NCI-H2107 (cell line): Measurements from ENCODE around the gene DNAH3.

ENCODE experiments used
- DNase-seq: peaks from one replicate; lab custom pipeline; 2025; lab: John Stamatoyannopoulos, UW

The DNAH3 gene

GRCh38 chr16:20905576-20905975, 245.1 kb downstream of the DNAH3 start:
- no peak for DNase-seq

DNA sequence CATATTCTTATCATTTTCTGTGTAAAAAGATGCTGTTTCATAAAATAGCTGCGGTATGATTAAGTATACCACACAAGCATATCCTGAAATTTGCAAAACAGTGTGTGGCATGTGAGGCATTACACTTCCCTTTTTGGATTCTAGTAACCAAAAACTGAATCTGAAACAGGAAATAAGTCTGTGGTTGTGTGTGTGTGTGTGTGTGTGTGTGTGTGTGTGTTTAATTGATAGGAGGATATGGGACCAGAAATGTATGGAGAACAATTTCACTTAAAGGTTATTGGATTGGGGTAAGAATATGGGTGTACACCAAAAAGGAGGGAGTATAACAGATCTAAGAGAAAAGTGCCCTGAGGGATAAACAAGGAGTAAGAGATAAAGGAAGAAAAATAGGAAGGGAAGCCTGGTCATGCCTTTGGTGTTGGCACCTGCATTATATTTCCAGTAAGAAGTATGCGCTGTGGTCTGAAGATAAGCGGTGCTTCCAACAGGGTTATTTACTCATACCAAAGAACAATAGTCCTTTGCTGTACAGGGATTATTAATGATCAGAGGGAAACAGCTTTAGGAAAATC, 246.1 kb downstream of the DNAH3 start:
- DNase-seq = no peak

DNA sequence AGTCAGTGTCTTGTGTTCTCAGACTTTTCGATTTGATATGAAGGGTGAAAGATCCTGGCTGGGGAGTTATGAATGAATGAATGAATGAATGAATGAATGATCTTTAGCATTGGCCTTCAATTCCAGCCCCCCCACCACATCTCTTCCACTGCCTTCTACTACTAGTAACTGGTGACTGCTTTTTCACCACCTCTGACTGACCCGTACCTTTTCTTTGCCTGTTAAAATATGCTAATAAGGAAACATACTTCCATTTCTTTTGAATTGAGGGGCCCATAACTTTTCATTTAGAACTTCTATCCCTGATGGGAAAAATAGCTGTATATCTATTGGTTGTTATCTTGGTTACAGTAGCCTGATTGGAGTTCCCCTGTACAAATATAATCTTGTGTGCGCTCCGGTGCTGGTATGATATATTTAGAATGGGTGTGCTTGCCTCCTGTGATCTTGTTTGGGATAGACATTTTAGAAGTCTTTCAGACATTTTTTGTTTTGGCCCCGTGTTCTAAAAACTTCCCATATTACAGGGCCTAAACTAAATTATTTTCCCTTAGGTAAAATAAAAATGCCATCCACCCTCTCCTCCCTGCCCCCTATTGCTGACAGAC, 246.6 kb downstream of the DNAH3 start:
- DNase-seq = no peak

DNA sequence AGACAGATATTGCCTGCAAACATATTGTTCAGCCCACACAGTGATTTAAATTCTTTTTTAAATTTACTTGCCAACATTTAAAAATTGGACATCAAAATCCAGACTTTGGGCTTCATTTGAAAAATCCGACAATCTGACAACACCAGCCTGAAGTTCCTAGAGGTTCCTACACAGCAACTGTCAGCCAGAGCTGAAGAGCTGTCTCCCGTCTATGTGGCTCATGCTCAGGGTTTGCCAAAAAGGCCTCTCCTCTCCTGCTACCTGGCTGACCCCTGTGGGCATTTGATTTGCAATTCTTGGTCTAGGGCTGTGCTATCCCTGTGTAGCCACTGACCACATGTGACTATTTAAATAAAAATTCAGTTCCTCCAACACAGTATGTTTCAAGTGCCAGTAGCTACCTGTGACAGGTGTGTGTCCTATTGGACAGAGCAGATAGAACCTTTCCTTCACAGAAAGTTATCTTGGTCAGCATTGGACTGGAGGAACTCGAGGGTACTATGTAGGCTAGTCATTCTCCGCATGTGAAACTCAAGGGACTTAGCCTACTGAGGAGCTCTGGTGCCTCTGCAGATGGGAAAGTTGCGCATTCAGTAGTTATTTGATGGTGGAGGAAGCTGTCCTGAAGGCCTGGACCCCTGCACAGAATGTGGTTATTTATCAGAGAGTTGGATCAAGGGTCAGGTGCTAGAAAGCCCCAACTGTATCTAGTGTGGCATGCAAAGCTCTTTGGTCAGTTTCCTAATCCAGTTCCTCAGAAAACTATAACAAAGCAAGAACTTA, 247.3 kb downstream of the DNAH3 start:
- no peak for DNase-seq

DNA sequence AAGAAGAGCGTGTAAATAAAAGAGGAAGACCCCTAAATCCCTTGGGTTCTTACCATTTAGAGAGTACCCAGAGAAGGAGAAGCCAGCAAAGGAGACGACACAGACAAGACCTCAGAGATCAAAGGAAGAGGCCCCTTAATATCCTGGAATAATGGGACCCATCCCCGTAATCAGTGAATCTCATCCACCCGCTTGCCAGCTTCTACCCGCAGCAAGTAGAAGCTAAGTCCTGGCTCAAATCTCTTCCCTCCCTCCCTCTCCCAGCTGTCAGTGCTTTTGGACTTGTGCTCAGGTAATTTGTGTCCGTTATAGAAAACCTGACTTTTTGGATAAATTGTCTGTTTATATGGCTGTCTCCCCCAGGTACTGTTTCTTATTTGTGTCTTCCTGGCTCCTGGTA, 248.2 kb downstream of the DNAH3 start:
- DNase-seq = no peak

DNA sequence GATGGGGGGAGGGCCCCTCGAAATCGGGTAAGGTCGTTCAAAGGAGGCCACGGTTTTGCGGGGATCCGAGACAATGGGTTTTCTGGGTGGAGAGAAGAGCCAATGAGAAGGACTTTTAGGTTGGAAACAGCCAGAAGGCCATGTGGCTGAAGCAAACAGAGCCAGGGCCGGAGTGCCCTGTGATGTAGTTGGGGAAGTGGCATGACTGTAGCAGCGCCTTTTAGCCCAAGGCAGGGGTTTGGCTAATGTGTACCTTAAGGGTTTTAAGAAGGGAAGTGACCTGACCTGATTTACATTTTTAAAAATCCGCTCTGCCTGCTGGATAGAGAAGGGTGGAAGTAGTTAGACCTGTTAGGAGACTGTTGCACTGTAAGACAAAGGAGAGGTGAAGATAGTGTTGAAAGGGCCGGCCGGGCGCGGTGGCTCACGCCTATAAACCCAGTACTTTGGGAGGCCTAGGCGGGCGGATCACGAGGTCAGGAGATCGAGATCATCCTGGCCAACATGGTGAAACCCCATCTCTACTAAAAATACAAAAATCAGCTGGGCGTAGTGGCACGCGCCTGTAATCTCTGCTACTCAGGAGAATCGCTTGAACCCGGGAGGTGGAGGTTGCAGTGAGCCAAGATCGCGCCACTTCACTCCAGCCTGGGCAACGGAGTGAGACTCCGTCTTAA, 249.1 kb downstream of the DNAH3 start:
- no peak for DNase-seq

- DNase-seq = no peak
These were observed 249.6 kb downstream of the DNAH3 start for GRCh38 chr16:20901068-20901435.

DNA sequence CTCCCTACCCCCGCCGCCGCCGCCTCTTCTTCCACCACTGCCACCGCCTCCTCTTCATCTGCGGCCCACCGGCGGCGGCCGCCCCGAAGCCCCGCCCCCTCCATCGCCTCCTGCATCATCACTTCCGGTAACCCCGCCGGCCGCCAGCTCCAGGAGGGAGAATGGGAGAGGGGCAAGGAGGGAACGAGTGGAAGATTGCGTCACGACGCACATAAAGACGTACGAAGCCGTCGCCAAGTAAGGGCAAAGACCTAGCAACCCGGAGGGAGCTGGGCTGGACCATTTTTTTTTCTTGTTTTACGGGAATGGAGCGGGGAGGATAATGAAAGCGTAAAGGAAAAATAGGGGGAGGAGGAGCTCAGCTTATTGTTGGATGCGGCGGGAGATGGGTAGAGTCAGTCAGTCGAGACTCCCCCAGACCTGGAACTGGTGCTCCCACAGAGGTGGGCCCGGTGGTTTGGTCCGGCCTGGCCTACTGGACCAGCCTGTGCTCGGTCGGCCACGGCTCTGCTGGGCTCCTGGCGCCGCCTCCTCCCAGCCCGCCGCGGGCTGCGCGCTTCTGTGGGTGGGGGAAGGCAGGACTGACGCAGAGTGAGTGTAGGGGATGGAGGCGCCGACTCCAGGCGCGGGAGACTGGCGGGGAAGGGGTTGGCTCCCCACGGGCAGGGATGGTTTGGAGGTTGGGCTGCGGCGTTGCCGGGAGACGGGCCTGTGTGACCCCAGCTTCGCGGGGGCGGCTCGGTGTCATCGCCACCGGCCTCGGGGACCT, 250.2 kb downstream of the DNAH3 start, which contains the start of the genes DCUN1D3 and LYRM1:
Gene DCUN1D3, minus strand, starts transcription at position 60 of the 769 bp plus-strand sequence. CDS start 37,820 bp downstream, outside the sequence.
Gene LYRM1, plus strand, starts transcription at position 473 of the 769 bp plus-strand sequence. CDS start 14,785 bp downstream, outside the sequence.
- peak; percentile 92 for DNase-seq

DNA sequence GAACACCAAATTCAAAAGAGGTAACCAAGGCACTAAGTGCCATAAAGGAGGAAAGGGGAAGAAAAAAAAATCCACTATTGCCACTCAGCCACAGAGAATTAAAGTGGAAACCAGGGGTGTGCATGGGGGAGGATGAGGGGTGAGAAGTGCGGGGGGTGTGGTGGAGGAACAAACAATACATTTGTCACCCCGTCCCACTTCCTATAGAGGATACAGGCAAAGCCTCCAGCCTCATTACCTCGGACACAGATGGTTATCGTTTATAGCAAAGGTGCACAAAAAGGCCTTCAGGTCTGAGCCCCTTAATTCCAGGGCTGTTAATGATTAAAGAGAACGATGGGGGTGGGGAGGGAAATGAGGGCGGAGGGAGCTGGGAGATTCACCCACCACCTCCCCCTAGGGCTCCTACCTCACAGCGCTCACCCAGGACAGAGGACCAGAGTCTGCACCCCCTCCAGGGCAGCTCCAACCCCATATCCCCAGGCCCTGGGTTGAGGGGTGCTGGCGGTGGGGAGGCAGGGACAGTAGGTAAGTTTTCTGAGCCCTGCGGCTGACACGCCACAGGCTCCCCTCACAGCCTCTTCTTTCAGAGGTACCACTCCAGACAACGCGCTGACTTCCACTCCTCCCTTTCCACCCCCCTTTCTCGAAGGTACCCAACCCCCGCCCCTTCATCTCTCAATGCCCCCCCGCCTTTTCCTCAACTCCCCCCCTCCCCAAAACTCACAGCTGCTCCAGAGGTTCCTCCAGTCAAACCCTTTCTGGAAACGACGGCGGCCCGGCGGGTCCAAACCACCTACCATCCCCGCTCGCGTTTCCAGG, 251.0 kb downstream of the DNAH3 start:
- DNase-seq = no peak

- DNase-seq = no peak
These were observed 251.6 kb downstream of the DNAH3 start for GRCh38 chr16:20899071-20899470.

DNA sequence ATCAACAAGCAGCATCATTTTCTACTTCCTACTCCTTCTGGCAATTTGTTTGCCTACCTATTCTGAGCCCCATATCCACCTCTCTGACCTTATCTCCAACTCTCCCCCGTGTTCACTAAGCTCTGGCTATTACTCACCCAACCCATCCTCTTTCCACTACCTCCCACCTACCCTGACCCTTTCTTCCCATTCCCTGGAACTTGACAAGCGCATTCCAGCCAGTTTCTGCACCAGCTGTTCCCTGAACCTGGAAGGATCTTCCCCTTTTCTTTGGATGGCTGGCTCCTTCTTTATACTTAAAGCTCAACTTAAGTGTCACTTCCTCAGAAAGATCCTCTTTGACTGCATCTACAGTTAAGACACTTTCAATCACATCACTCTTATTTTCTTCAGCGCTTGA, 252.7 kb downstream of the DNAH3 start:
- no peak for DNase-seq

- no peak for DNase-seq
These were observed 253.3 kb downstream of the DNAH3 start for GRCh38 chr16:20897253-20897897.

GRCh38 chr16:20894388-20894787, 256.3 kb downstream of the DNAH3 start:
- DNase-seq = no peak

- DNase-seq = no peak
These were observed 260.9 kb downstream of the DNAH3 start for GRCh38 chr16:20889625-20890275.

DNA sequence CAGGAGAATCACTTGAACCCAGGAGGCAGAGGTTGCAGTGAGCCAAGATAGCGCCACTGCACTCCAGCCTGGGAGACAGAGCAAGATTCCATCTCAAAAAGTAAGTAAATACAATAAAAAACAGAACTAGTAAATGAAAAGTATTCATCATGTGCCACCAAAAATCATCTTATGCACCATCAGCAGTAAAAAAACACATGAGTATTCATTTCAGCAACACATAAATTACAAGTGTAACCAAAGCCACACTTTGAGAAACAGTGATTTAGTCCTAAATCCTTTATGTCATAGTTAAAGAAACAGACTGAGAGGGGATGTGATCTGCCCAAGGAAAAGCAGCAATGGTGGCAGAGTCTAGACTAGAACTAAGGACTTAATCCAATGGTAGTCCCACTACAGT, 263.4 kb downstream of the DNAH3 start:
- DNase-seq = no peak

DNA sequence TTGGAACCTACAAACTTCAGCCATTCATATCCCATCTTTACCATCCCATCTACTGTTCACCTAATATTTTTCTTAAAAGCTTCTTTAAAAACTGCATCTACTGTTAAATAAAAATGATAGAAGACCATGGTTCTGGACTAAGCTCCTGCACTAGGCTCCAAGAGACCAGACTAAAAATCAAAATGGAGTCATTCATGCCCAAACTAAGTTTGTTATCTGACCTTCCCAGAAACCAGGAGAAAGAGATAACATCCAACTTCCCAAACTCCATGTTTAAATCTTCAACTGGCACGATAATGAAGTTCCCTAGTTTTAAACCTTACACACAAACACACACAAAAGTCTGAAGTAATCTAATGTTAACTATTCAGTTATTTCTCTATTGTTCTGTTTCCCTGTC, 264.3 kb downstream of the DNAH3 start:
- DNase-seq = no peak

GRCh38 chr16:20884240-20884556, 266.4 kb downstream of the DNAH3 start:
- DNase-seq = no peak

GRCh38 chr16:20883554-20884239, 266.9 kb downstream of the DNAH3 start:
- DNase-seq = no peak
